ENCODE measurements around the gene CCDC17. TPM values are rescaled to one million over a fixed set of nuclear protein-coding genes. Genes with fewer than 3 reads are reported as not detected.

CCDC17 gene
- total and polyA plus RNA-seq, 2 donors from 2014 or later = 1.0 to 3.0 TPM

DNA sequence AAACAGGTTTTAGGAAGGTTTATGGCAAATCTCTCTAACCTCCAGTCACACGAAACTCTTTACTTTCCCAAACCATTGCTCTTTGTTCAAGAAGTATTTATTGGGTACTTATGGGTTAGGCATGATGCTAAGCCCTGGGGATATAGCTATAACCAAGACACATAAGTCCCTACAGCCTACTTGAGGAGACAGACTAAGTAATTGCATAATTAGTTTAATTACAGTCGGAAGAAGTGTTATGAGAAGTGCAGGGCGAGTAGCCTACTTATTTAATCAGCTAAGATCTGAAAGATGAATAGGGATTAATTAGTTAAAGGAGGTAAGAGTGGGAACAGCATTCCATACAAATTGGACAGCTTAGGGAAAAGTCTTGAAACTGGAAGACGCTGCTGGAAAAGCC lies 53.2 kb downstream of the CCDC17 start:
- intact Hi-C loops (cut with DNase I) = loop anchor here (5.0 kb wide), 1 partner anchor 213 kb away; no protein-coding TSS in a partner anchor
- Histone ChIP-seq H3K4me1 (ENCODE audit: control insufficient read depth in 2 of 3, insufficient read depth in 2 of 3, low read depth in 1 of 3, low read length in 3 of 3) (peaks cover 0 to 6% (median 0%) of the 10 kb centered on the region in 3 donors), H3K27ac (ENCODE audit: low read depth in 2 of 2, low read length in 2 of 2) (no peak overlapping the region), H3K4me3 (ENCODE audit: low read length in 3 of 3) (no peak overlapping the region), H3K36me3 (ENCODE audit: control insufficient read depth in 2 of 3, insufficient read depth in 3 of 3, low read length in 3 of 3) (peaks cover 2 to 30% (median 30%) of the 10 kb centered on the region in 3 donors), H3K9ac (ENCODE audit: low read length in 3 of 3) (no peak overlapping the region), H3K27me3 (ENCODE audit: control insufficient read depth, insufficient read depth, low read length) (no peaks in the 10 kb centered on the region), H3K9me3 (ENCODE audit: control insufficient read depth in 2 of 3, insufficient read depth in 1 of 3, low read length in 3 of 3) (no peaks in the 10 kb centered on the region)
- FAIRE-seq = no peak
- DNase-seq = no peak
- TF ChIP-seq, protein P1, sequence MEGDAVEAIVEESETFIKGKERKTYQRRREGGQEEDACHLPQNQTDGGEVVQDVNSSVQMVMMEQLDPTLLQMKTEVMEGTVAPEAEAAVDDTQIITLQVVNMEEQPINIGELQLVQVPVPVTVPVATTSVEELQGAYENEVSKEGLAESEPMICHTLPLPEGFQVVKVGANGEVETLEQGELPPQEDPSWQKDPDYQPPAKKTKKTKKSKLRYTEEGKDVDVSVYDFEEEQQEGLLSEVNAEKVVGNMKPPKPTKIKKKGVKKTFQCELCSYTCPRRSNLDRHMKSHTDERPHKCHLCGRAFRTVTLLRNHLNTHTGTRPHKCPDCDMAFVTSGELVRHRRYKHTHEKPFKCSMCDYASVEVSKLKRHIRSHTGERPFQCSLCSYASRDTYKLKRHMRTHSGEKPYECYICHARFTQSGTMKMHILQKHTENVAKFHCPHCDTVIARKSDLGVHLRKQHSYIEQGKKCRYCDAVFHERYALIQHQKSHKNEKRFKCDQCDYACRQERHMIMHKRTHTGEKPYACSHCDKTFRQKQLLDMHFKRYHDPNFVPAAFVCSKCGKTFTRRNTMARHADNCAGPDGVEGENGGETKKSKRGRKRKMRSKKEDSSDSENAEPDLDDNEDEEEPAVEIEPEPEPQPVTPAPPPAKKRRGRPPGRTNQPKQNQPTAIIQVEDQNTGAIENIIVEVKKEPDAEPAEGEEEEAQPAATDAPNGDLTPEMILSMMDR (IDR thresholded peaks at IDR 0.05; ENCODE audit: borderline replicate concordance, extremely low read depth, insufficient read depth) = no peak

Other genes starting within 250 kb of the CCDC17 start
- gene TESK2, start 132.9 kb downstream of the CCDC17 start, total RNA-seq = 2.7 TPM
- gene TESK2, start 132.9 kb downstream of the CCDC17 start, polyA plus RNA-seq (ENCODE audit: insufficient read depth, low read depth, low replicate concordance) = 1.6 TPM
- 3.4 TPM for gene CCDC163, start 124.0 kb downstream of the CCDC17 start, total RNA-seq
- gene CCDC163, start 124.0 kb downstream of the CCDC17 start, polyA plus RNA-seq (ENCODE audit: insufficient read depth, low read depth, low replicate concordance) = 0.80 TPM
- 6.0 TPM for gene MMACHC, start 123.8 kb downstream of the CCDC17 start, total RNA-seq
- gene MMACHC, start 123.8 kb downstream of the CCDC17 start, polyA plus RNA-seq (ENCODE audit: insufficient read depth, low read depth, low replicate concordance) = 10.2 TPM
- gene PRDX1, start 102.2 kb downstream of the CCDC17 start, total RNA-seq = 452 TPM
- 1,042 TPM for gene PRDX1, start 102.2 kb downstream of the CCDC17 start, polyA plus RNA-seq (ENCODE audit: insufficient read depth, low read depth, low replicate concordance)
- gene AKR1A1, start 73.2 kb downstream of the CCDC17 start, total RNA-seq = 147 TPM
- gene AKR1A1, start 73.2 kb downstream of the CCDC17 start, polyA plus RNA-seq (ENCODE audit: insufficient read depth, low read depth, low replicate concordance) = 431 TPM
- 51.6 TPM for gene NASP, start 40.0 kb downstream of the CCDC17 start, total RNA-seq
- gene NASP, start 40.0 kb downstream of the CCDC17 start, polyA plus RNA-seq (ENCODE audit: insufficient read depth, low read depth, low replicate concordance) = 49.5 TPM
- 146 TPM for gene GPBP1L1, start 62.5 kb upstream of the CCDC17 start, total RNA-seq
- 59.1 TPM for gene GPBP1L1, start 62.5 kb upstream of the CCDC17 start, polyA plus RNA-seq (ENCODE audit: insufficient read depth, low read depth, low replicate concordance)
- 23.1 TPM for gene TMEM69, start 64.1 kb upstream of the CCDC17 start, total RNA-seq
- gene TMEM69, start 64.1 kb upstream of the CCDC17 start, polyA plus RNA-seq (ENCODE audit: insufficient read depth, low read depth, low replicate concordance) = 21.7 TPM
- 20.0 TPM for gene IPP, start 126.6 kb upstream of the CCDC17 start, total RNA-seq
- 6.3 TPM for gene IPP, start 126.6 kb upstream of the CCDC17 start, polyA plus RNA-seq (ENCODE audit: insufficient read depth, low read depth, low replicate concordance)
- 17.9 TPM for gene MAST2, start 179.6 kb upstream of the CCDC17 start, total RNA-seq
- gene MAST2, start 179.6 kb upstream of the CCDC17 start, polyA plus RNA-seq (ENCODE audit: insufficient read depth, low read depth, low replicate concordance) = 7.6 TPM